NCI-H1105 (cell line): Measurements from ENCODE around the gene RTN1.

Experiments
- DNase-seq: peaks from one replicate; lab custom pipeline; 2025; lab: John Stamatoyannopoulos, UW

RTN1 gene

GRCh38 chr14:59870277-59871165, at the start of gene RTN1:
RTN1 (minus strand) TSS chr14:59870776; CDS start chr14:59870630, 146 bp downstream.
- DNase-seq = peak; percentile 82

- DNase-seq = no peak
These were observed 49.8 kb upstream of the RTN1 start for GRCh38 chr14:59920378-59920683.

GRCh38 chr14:59919570-59920377, 49.2 kb upstream of the RTN1 start, which contains the start of gene LRRC9:
LRRC9 (plus strand) TSS chr14:59920144.
- DNase-seq = peak; percentile 98

- DNase-seq = peak; percentile 47
These were observed 48.4 kb upstream of the RTN1 start for GRCh38 chr14:59918824-59919569.

GRCh38 chr14:59913187-59913586, 42.6 kb upstream of the RTN1 start:
- DNase-seq = no peak

GRCh38 chr14:59912443-59912842, 41.9 kb upstream of the RTN1 start:
- no peak for DNase-seq

- no peak for DNase-seq
These were observed 34.6 kb upstream of the RTN1 start for GRCh38 chr14:59905188-59905587.

GRCh38 chr14:59904184-59904583, 33.6 kb upstream of the RTN1 start:
- DNase-seq = no peak

- DNase-seq = no peak
These were observed 30.0 kb upstream of the RTN1 start for GRCh38 chr14:59900556-59900955.

GRCh38 chr14:59897757-59898383, 27.3 kb upstream of the RTN1 start:
- no peak for DNase-seq

GRCh38 chr14:59895721-59896120, 25.1 kb upstream of the RTN1 start:
- no peak for DNase-seq

GRCh38 chr14:59890676-59891075, 20.1 kb upstream of the RTN1 start:
- DNase-seq = peak; percentile 66

- no peak for DNase-seq
These were observed 12.4 kb upstream of the RTN1 start for GRCh38 chr14:59882957-59883356.

GRCh38 chr14:59871166-59871495, 555 bp upstream of the RTN1 start:
- DNase-seq = no peak

- no peak for DNase-seq
These were observed 958 bp downstream of the RTN1 start for GRCh38 chr14:59869381-59870255.

GRCh38 chr14:59868021-59868420, 2.6 kb downstream of the RTN1 start:
- no peak for DNase-seq

GRCh38 chr14:59863806-59864525, 6.6 kb downstream of the RTN1 start:
- no peak for DNase-seq

- DNase-seq = no peak
These were observed 13.2 kb downstream of the RTN1 start for GRCh38 chr14:59857328-59857727.

GRCh38 chr14:59852350-59852749, 18.2 kb downstream of the RTN1 start:
- no peak for DNase-seq

- no peak for DNase-seq
These were observed 20.1 kb downstream of the RTN1 start for GRCh38 chr14:59850458-59850857.
